Chondrocyte (in vitro differentiated cells): Measurements from ENCODE around the gene FOXO3. TPM values are rescaled to one million over a fixed set of nuclear protein-coding genes. Genes with fewer than 3 reads are reported as not detected.
A peak's percentile ranks its signal among the peaks of the same experiment; 100 is the strongest.

ENCODE experiments used
- DNase-seq: peaks from one replicate; pipeline ENCODE4 v3.0.0; 2021; ENCODE audit warnings: mixed read lengths, low spot score
- H3K27ac Mint-ChIP-seq: one replicate; pipeline ENCODE4 v1.8.0; 2021; ENCODE audit warnings: mild to moderate bottlenecking, moderate library complexity, mixed read lengths; ENCODE audit not compliant: unreplicated experiment
- H3K27me3 Mint-ChIP-seq: 2 replicates; pipeline ENCODE4 v1.8.0; 2021; ENCODE audit warnings: low read depth, mixed read lengths
- H3K36me3 Mint-ChIP-seq: 2 replicates; pipeline ENCODE4 v1.8.0; 2021; ENCODE audit warnings: low read depth, mixed read lengths
- H3K4me1 Mint-ChIP-seq: 2 replicates; pipeline ENCODE4 v1.8.0; 2021; ENCODE audit warnings: low read depth, mild to moderate bottlenecking, mixed read lengths
- H3K4me3 Mint-ChIP-seq: one replicate; pipeline ENCODE4 v1.8.0; 2021; ENCODE audit warnings: mild to moderate bottlenecking, moderate library complexity, mixed read lengths; ENCODE audit not compliant: unreplicated experiment
- H3K9me3 Mint-ChIP-seq: 2 replicates; pipeline ENCODE4 v1.8.0; 2021; ENCODE audit warnings: low read depth, mixed read lengths
- total RNA-seq: library from RNA; stranded (reverse); gene quantifications from 3 replicates; pipeline ENCODE4 v1.2.1, GENCODE V29; 2021
- TF ChIP-seq, protein P1 (sequence below): fragments of 200-600 bp; sonication (generic); IDR thresholded peaks from 2 replicates; pipeline ENCODE4 v1.5.0; 2021; ENCODE audit warnings: antibody characterized with exemption, mild to moderate bottlenecking, moderate library complexity

Gene FOXO3
- total RNA-seq, 1 donor from 2014 or later, result 45.0 TPM

DNA sequence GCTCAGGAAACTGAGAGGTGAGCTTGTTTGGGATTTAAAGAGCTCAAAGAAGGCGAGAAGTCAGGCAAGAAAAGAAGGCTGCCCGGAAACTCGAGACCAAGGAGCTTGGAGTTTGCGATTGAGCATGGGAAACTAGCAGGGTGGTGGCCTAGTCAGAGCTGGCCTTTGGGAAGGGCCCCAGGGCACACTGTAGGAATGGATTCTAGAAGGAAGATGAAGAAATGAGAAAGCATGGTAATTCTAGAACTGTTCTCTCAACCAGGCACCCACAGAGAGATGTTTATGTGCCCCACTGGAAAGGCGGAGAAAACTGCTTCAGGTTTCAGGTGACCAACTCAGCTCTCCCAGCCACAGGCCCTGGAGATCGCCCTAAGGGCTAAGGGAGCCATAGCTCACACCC is 126.2 kb downstream of the FOXO3 start:
- no peaks in the 10 kb centered on the region for H3K27me3 Mint-ChIP-seq
- TF ChIP-seq, protein P1, sequence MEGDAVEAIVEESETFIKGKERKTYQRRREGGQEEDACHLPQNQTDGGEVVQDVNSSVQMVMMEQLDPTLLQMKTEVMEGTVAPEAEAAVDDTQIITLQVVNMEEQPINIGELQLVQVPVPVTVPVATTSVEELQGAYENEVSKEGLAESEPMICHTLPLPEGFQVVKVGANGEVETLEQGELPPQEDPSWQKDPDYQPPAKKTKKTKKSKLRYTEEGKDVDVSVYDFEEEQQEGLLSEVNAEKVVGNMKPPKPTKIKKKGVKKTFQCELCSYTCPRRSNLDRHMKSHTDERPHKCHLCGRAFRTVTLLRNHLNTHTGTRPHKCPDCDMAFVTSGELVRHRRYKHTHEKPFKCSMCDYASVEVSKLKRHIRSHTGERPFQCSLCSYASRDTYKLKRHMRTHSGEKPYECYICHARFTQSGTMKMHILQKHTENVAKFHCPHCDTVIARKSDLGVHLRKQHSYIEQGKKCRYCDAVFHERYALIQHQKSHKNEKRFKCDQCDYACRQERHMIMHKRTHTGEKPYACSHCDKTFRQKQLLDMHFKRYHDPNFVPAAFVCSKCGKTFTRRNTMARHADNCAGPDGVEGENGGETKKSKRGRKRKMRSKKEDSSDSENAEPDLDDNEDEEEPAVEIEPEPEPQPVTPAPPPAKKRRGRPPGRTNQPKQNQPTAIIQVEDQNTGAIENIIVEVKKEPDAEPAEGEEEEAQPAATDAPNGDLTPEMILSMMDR, result no peak
- H3K4me1 Mint-ChIP-seq, result peaks cover 32% of the 10 kb centered on the region
- H3K9me3 Mint-ChIP-seq, result no peaks in the 10 kb centered on the region
- peaks cover 16% of the 10 kb centered on the region for H3K36me3 Mint-ChIP-seq
- no peak overlapping the region for H3K27ac Mint-ChIP-seq
- no peak for DNase-seq
- no peak overlapping the region for H3K4me3 Mint-ChIP-seq

DNA sequence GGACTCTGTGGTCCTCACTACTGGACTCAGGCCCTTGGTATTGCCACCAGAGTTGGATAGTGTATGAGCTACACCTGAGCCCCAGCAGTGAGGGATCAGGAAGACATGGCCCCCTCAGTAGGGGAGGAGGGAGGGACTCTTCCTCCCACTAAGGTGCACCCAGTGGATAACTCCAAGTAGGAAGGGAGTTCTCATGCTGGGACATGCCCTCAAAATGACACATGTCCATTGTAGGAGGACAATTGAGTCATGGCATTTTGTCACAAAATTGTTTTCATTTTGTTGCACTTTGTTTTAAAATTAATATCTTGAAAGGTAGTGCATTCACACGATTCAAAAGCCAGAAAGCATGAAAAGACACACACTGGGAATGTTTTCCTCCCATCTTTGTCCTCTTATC is 127.2 kb downstream of the FOXO3 start:
- Mint-ChIP-seq H3K4me3 (no peak overlapping the region), H3K27me3 (no peaks in the 10 kb centered on the region), H3K4me1 (peaks cover 28% of the 10 kb centered on the region), H3K9me3 (no peaks in the 10 kb centered on the region), H3K36me3 (peaks cover 16% of the 10 kb centered on the region), H3K27ac (no peak overlapping the region)
- DNase-seq, result no peak
- TF ChIP-seq, protein P1, result no peak

DNA sequence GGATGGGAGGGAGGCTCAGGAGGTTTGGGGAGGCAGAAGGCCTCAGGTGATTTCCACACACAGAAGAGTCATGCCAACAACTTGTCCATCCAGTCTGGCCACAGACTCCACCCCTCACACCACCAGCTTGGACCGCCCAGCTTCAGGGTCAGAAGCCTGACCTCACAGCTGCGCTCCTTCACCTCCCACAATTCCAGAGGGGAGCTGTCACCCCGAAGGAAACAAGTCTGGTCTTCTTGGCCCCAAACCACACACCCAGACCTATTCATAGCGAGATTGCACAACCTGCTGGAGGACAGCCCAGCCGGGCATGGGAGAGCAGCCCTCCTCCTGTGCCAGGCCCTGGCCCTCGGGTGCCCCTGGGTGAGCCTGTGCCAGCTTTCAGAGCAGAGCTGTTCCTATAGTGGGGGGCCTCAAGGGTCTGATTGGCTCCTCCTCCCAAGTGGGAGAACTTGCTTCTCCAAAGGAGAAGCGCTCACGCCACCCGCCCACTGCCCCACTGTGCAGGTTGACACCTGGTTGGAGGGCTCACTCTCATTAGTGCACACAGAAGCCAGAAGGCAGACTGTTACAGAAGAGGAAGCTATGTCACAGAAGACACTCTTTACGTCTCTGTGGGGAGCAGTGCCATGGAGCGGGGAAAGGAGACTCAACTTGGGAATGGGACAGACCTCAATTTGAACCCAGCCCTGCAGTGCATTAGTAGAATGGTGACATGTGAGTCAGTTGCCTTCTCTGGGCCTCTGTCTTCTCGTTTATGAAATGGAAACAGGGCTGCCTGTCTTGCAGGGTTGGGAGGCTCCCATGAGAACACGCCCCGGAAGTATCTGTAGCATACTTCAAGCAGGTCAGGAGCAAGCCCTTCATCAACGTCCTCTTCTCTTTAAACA is 128.8 kb downstream of the FOXO3 start:
- Mint-ChIP-seq H3K4me3 (no peak overlapping the region), H3K27ac (peak overlapping the region; percentile 57), H3K4me1 (peaks cover 28% of the 10 kb centered on the region), H3K9me3 (no peaks in the 10 kb centered on the region), H3K36me3 (peaks cover 15% of the 10 kb centered on the region), H3K27me3 (no peaks in the 10 kb centered on the region)
- no peak for DNase-seq
- TF ChIP-seq, protein P1, result no peak

DNA sequence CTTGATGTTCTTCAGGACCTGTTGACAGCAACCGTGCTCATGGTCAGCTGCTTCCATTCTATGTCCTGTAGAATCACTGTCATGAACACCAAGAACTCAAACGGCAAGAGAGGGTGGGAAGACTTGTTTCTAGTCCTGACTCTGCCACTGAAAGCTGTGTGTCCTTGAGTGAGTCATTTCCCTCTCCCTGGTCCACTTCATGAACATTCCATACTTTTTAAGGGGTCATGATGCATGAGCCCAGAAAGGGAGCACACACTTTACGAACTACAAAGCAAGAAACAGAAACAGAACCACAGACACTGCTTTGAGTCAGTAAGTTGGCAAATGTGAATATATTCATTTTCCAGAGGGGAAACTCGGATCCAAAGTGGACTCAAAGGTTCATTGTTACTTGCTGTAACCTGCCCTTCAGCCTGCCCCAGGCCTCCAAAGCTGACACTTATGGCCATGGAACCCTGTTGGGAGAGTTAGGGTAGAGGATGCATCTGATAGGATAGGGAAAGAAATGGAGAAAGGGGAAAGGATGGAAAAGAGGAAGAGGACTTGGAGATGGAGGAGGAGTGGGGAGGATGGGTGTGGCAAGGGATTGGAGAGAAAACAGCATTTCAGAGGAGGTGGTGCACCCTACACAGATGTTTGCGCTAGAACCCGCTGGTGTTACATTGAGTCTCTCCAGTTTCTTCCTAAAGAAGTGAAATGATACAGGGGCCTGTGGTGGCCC is 129.8 kb downstream of the FOXO3 start:
- Mint-ChIP-seq H3K36me3 (peaks cover 12% of the 10 kb centered on the region), H3K27ac (peak overlapping the region; percentile 52), H3K4me3 (no peak overlapping the region), H3K27me3 (no peaks in the 10 kb centered on the region), H3K4me1 (peaks cover 28% of the 10 kb centered on the region), H3K9me3 (no peaks in the 10 kb centered on the region)
- DNase-seq, result no peak
- TF ChIP-seq, protein P1, result no peak

DNA sequence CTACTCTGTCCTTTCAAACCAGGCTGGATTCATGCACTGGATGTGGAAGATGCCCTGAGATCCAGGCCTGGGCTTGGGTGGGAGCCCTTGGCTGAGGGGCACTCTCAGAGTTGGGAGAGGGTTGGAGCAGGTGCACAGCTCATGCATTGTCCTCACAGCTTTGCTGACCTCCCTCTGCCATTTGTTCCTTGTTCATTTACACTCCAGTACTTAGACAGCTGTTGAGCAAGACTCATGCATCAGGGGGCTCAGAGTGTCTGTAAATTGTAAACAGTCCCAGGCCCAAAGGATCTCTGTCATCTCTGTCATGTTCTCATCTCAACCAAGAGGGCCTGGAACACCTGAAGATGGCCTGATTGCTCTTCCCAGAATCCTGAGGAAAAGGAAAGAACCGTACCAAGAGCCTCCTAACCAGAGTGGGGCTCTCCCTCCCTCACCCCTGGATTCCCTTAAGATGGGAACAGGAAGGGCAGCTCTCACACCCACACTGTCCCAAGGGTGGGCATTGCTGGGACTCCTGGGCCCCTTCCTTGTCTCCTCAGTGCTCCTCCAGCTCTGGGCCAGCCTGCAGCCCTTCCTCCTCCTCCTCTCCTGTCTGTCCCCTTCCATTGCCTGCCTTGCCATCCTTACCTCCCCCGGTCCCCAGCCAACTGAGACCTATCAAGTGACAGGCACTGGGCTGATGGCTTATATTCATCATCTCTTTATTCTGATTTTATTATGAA is 132.9 kb downstream of the FOXO3 start:
- no peaks in the 10 kb centered on the region for H3K27me3 Mint-ChIP-seq
- no peak for DNase-seq
- H3K9me3 Mint-ChIP-seq, result no peaks in the 10 kb centered on the region
- H3K4me3 Mint-ChIP-seq, result no peak overlapping the region
- H3K36me3 Mint-ChIP-seq, result peaks cover 3% of the 10 kb centered on the region
- TF ChIP-seq, protein P1, result no peak
- H3K27ac Mint-ChIP-seq, result no peak overlapping the region
- H3K4me1 Mint-ChIP-seq, result peaks cover 40% of the 10 kb centered on the region
